ENCODE measurements around the gene TMEM87B. TPM values are rescaled to one million over a fixed set of nuclear protein-coding genes. Genes with fewer than 3 reads are reported as not detected.

Gene TMEM87B
- total RNA-seq, 1 experiment from 2014 or later = 21.8 TPM

DNA sequence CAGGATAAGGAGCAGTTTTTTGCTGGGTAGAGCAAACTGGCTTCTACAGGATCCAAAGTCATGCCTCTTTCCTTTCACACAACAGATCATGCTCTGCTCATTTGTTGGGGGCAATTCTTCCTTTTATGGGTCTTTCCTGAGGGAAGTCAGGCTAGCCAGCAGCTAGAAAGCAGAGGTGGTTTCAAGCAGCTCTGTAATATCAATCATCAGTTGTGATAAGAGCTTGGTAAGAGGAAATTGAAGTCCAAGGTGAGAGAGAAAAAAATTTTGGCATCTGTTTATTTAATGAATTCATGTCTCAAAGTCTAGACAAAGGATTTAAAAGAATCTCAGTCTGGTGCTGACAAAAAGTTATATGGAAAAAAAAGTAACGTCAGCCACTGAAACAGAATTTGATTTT lies 6.2 kb downstream of the TMEM87B start:
- DNase-seq (ENCODE audit: low spot score) = no peak
- intact Hi-C loops (cut with micrococcal nuclease; ENCODE audit: unreplicated experiment) = no loop called here
- Histone ChIP-seq H3K27me3 (replicated peaks; ENCODE audit: insufficient read depth, low read depth, low read length, poor library complexity) (no peaks in the 10 kb centered on the region), H3K36me3 (ENCODE audit: insufficient read depth, low read length, poor library complexity, severe bottlenecking) (peaks cover 25% of the 10 kb centered on the region), H3K4me3 (ENCODE audit: low read depth, low read length, poor library complexity, severe bottlenecking) (no peak overlapping the region), H3K9me3 (ENCODE audit: low read depth, low read length, poor library complexity, severe bottlenecking) (no peaks in the 10 kb centered on the region), H3K4me1 (ENCODE audit: insufficient read depth, low read length, poor library complexity, severe bottlenecking) (peaks cover 13% of the 10 kb centered on the region), H3K27ac (ENCODE audit: low read depth, low read length, poor library complexity, severe bottlenecking) (no peak overlapping the region)
- ChIA-PET POLR2A (ENCODE audit: low non-redundant PET) (no interaction called here), CTCF (no interaction called here)
- TF ChIP-seq EZH2 (IDR thresholded peaks at IDR 0.05; ENCODE audit: borderline replicate concordance, low read depth, low read length, poor library complexity, severe bottlenecking) (no peak), CTCF (conservative IDR thresholded peaks at IDR 0.05; ENCODE audit: low read depth, low read length) (no peak)
- BruUV-seq (replicated peaks) = no TSS peak

- Histone ChIP-seq H3K4me1 (ENCODE audit: insufficient read depth, low read length, poor library complexity, severe bottlenecking) (peaks cover 8% of the 10 kb centered on the region), H3K4me3 (ENCODE audit: low read depth, low read length, poor library complexity, severe bottlenecking) (no peak overlapping the region), H3K36me3 (ENCODE audit: insufficient read depth, low read length, poor library complexity, severe bottlenecking) (peaks cover 27% of the 10 kb centered on the region), H3K27ac (ENCODE audit: low read depth, low read length, poor library complexity, severe bottlenecking) (no peak overlapping the region), H3K9me3 (ENCODE audit: low read depth, low read length, poor library complexity, severe bottlenecking) (no peaks in the 10 kb centered on the region), H3K27me3 (replicated peaks; ENCODE audit: insufficient read depth, low read depth, low read length, poor library complexity) (no peaks in the 10 kb centered on the region)
- ChIA-PET POLR2A (ENCODE audit: low non-redundant PET) (no interaction called here), CTCF (no interaction called here)
- intact Hi-C loops (cut with micrococcal nuclease; ENCODE audit: unreplicated experiment) = no loop called here
- TF ChIP-seq EZH2 (IDR thresholded peaks at IDR 0.05; ENCODE audit: borderline replicate concordance, low read depth, low read length, poor library complexity, severe bottlenecking) (no peak), CTCF (conservative IDR thresholded peaks at IDR 0.05; ENCODE audit: low read depth, low read length) (no peak)
- BruUV-seq (replicated peaks) = no TSS peak
- no peak for DNase-seq (ENCODE audit: low spot score)
These were observed 6.8 kb downstream of the TMEM87B start for GRCh38 chr2:112061840-112062239.

DNA sequence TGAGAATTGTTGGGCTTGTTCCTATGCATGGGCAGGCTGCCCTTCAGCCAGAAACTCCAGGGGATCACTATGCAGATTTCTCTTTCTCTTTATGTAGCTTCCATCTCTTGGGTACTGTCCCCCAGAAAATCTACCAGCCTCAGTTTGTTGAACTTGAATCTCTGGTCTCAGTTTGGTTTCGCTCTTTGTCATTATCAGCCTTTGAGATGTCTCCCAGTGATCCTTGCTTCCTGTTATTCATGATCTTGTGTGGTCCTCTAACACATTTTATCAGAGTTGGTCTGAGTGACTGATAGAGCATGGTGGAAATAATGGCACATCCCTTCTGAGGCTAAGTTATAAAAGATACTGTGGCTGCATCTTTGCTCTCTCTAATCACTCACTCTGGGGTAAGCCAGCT lies 7.8 kb downstream of the TMEM87B start:
- Histone ChIP-seq H3K36me3 (ENCODE audit: insufficient read depth, low read length, poor library complexity, severe bottlenecking) (peaks cover 36% of the 10 kb centered on the region), H3K27me3 (replicated peaks; ENCODE audit: insufficient read depth, low read depth, low read length, poor library complexity) (no peaks in the 10 kb centered on the region), H3K4me3 (ENCODE audit: low read depth, low read length, poor library complexity, severe bottlenecking) (no peak overlapping the region), H3K9me3 (ENCODE audit: low read depth, low read length, poor library complexity, severe bottlenecking) (no peaks in the 10 kb centered on the region), H3K27ac (ENCODE audit: low read depth, low read length, poor library complexity, severe bottlenecking) (no peak overlapping the region), H3K4me1 (ENCODE audit: insufficient read depth, low read length, poor library complexity, severe bottlenecking) (no peaks in the 10 kb centered on the region)
- POLR2A ChIA-PET (ENCODE audit: low non-redundant PET) = no interaction called here
- BruUV-seq (replicated peaks) = no TSS peak
- DNase-seq (ENCODE audit: low spot score) = no peak
- no peak for TF ChIP-seq CTCF (conservative IDR thresholded peaks at IDR 0.05; ENCODE audit: low read depth, low read length)
- TF ChIP-seq EZH2 (IDR thresholded peaks at IDR 0.05; ENCODE audit: borderline replicate concordance, low read depth, low read length, poor library complexity, severe bottlenecking) = no peak
- CTCF ChIA-PET = no interaction called here
- intact Hi-C loops (cut with micrococcal nuclease; ENCODE audit: unreplicated experiment) = no loop called here

All from A673 (cell line).